ENCODE data around the gene GLG1.
"Not testable (repeated sequence)": the region's sequence is repeated elsewhere in the genome, so short reads cannot be mapped to it uniquely, and the experiment has no call there.

GLG1 gene

GRCh38 chr16:74524926-74525325, 82.0 kb downstream of the GLG1 start:
- DNase-seq = no peak
- Histone ChIP-seq H2AFZ (ENCODE audit: low read length) (no peak overlapping the region), H3K9me2 (replicated peaks; ENCODE audit: insufficient read depth, low read length) (no peaks in the 10 kb centered on the region), H3K4me2 (ENCODE audit: low read depth, low read length) (no peak overlapping the region), H3K9ac (ENCODE audit: low read length) (no peak overlapping the region), H3K4me1 (ENCODE audit: low read length) (no peaks in the 10 kb centered on the region), H3K9me3 (replicated peaks; ENCODE audit: insufficient read depth, low read length) (no peaks in the 10 kb centered on the region), H4K20me1 (ENCODE audit: insufficient read depth, low read length) (no peaks in the 10 kb centered on the region), H3K36me3 (replicated peaks; ENCODE audit: insufficient read depth, low read length) (no peaks in the 10 kb centered on the region), H3K79me2 (ENCODE audit: low read length) (no peaks in the 10 kb centered on the region), H3F3A (ENCODE audit: insufficient read depth, low read length) (no peaks in the 10 kb centered on the region), H3K27ac (ENCODE audit: low read length) (no peak overlapping the region), H3K27me3 (replicated peaks; ENCODE audit: insufficient read depth, low read length) (no peaks in the 10 kb centered on the region), H3K4me3 (ENCODE audit: low read length) (no peak overlapping the region)
- TF ChIP-seq EZH2 (optimal IDR thresholded peaks at IDR 0.05; ENCODE audit: low read depth, low read length) = no peak
- TF ChIP-seq EZH2phosphoT487 (IDR thresholded peaks at IDR 0.05; ENCODE audit: low read length) = no peak
- no peak for TF ChIP-seq CTCF (IDR thresholded peaks at IDR 0.05; ENCODE audit: low read length)

GRCh38 chr16:74524117-74524516, 82.8 kb downstream of the GLG1 start:
- Histone ChIP-seq H4K20me1 (ENCODE audit: insufficient read depth, low read length) (no peaks in the 10 kb centered on the region), H3K4me2 (ENCODE audit: low read depth, low read length) (no peak overlapping the region), H3K27ac (ENCODE audit: low read length) (no peak overlapping the region), H2AFZ (ENCODE audit: low read length) (no peak overlapping the region), H3K4me1 (ENCODE audit: low read length) (no peaks in the 10 kb centered on the region), H3K4me3 (ENCODE audit: low read length) (no peak overlapping the region), H3K9me2 (replicated peaks; ENCODE audit: insufficient read depth, low read length) (no peaks in the 10 kb centered on the region), H3K9ac (ENCODE audit: low read length) (no peak overlapping the region), H3K79me2 (ENCODE audit: low read length) (no peaks in the 10 kb centered on the region), H3F3A (ENCODE audit: insufficient read depth, low read length) (no peaks in the 10 kb centered on the region), H3K9me3 (replicated peaks; ENCODE audit: insufficient read depth, low read length) (no peaks in the 10 kb centered on the region), H3K36me3 (replicated peaks; ENCODE audit: insufficient read depth, low read length) (no peaks in the 10 kb centered on the region), H3K27me3 (replicated peaks; ENCODE audit: insufficient read depth, low read length) (no peaks in the 10 kb centered on the region)
- DNase-seq = no peak
- no peak for TF ChIP-seq CTCF (IDR thresholded peaks at IDR 0.05; ENCODE audit: low read length)
- no peak for TF ChIP-seq EZH2 (optimal IDR thresholded peaks at IDR 0.05; ENCODE audit: low read depth, low read length)
- no peak for TF ChIP-seq EZH2phosphoT487 (IDR thresholded peaks at IDR 0.05; ENCODE audit: low read length)

GRCh38 chr16:74523706-74524105, 83.2 kb downstream of the GLG1 start:
- H3K79me2 ChIP-seq (ENCODE audit: low read length); H3F3A ChIP-seq (ENCODE audit: insufficient read depth, low read length); H3K4me1 ChIP-seq (ENCODE audit: low read length); DNase-seq; H3K36me3 ChIP-seq (replicated peaks; ENCODE audit: insufficient read depth, low read length); H3K27me3 ChIP-seq (replicated peaks; ENCODE audit: insufficient read depth, low read length); H3K9ac ChIP-seq (ENCODE audit: low read length); H3K4me3 ChIP-seq (ENCODE audit: low read length); H3K4me2 ChIP-seq (ENCODE audit: low read depth, low read length); H3K9me3 ChIP-seq (replicated peaks; ENCODE audit: insufficient read depth, low read length); H4K20me1 ChIP-seq (ENCODE audit: insufficient read depth, low read length); H2AFZ ChIP-seq (ENCODE audit: low read length); H3K27ac ChIP-seq (ENCODE audit: low read length); H3K9me2 ChIP-seq (replicated peaks; ENCODE audit: insufficient read depth, low read length): not testable (repeated sequence)

GRCh38 chr16:74522160-74522559, 84.8 kb downstream of the GLG1 start:
- H4K20me1 ChIP-seq (ENCODE audit: insufficient read depth, low read length) = no peaks in the 10 kb centered on the region
- H3K4me2 ChIP-seq (ENCODE audit: low read depth, low read length) = no peak overlapping the region
- H3K27ac ChIP-seq (ENCODE audit: low read length) = no peak overlapping the region
- no peaks in the 10 kb centered on the region for H3K36me3 ChIP-seq (replicated peaks; ENCODE audit: insufficient read depth, low read length)
- H3K79me2 ChIP-seq (ENCODE audit: low read length) = no peaks in the 10 kb centered on the region
- no peak for TF ChIP-seq EZH2 (optimal IDR thresholded peaks at IDR 0.05; ENCODE audit: low read depth, low read length)
- TF ChIP-seq CTCF (IDR thresholded peaks at IDR 0.05; ENCODE audit: low read length) = no peak
- TF ChIP-seq EZH2phosphoT487 (IDR thresholded peaks at IDR 0.05; ENCODE audit: low read length) = no peak
- no peaks in the 10 kb centered on the region for H3K9me2 ChIP-seq (replicated peaks; ENCODE audit: insufficient read depth, low read length)
- no peak overlapping the region for H2AFZ ChIP-seq (ENCODE audit: low read length)
- no peak overlapping the region for H3K9ac ChIP-seq (ENCODE audit: low read length)
- no peaks in the 10 kb centered on the region for H3K4me1 ChIP-seq (ENCODE audit: low read length)
- H3K9me3 ChIP-seq (replicated peaks; ENCODE audit: insufficient read depth, low read length) = no peaks in the 10 kb centered on the region
- DNase-seq = no peak
- H3K4me3 ChIP-seq (ENCODE audit: low read length) = no peak overlapping the region
- H3F3A ChIP-seq (ENCODE audit: insufficient read depth, low read length) = no peaks in the 10 kb centered on the region
- H3K27me3 ChIP-seq (replicated peaks; ENCODE audit: insufficient read depth, low read length) = no peaks in the 10 kb centered on the region
